Activated CD8-positive, alpha-beta memory T cell treated with anti-CD3 and anti-CD28 coated beads for 48 hours (primary cell): ENCODE data around the gene GJC2.
A peak's percentile ranks its signal among the peaks of the same experiment; 100 is the strongest.

Experiments used
- DNase-seq, 3 experiments: peaks; one replicate each; pipeline ENCODE4 v3.0.0-alpha.2; 2020; ENCODE audit warnings: low read depth in 2 of 3, low spot score in 2 of 3

Gene GJC2

GRCh38 chr1:228170666-228171065, 20.9 kb downstream of the GJC2 start:
- DNase-seq, result no peak

GRCh38 chr1:228171221-228171891, 21.6 kb downstream of the GJC2 start:
- DNase-seq, result no peak

- DNase-seq, result no peak
These were observed 23.1 kb downstream of the GJC2 start for GRCh38 chr1:228172591-228173527.

GRCh38 chr1:228173528-228174481, 24.1 kb downstream of the GJC2 start:
- peak in 1 of 3 experiments; percentile 40 for DNase-seq

- peak in 1 of 3 experiments; percentile 33 for DNase-seq
These were observed 25.0 kb downstream of the GJC2 start for GRCh38 chr1:228174482-228175315.

- DNase-seq, result no peak
These were observed 25.7 kb downstream of the GJC2 start for GRCh38 chr1:228175316-228176023.

- no peak for DNase-seq
These were observed 26.3 kb downstream of the GJC2 start for GRCh38 chr1:228176024-228176395.

GRCh38 chr1:228176461-228177182, 26.9 kb downstream of the GJC2 start:
- DNase-seq, result no peak

- DNase-seq, result no peak
These were observed 27.4 kb downstream of the GJC2 start for GRCh38 chr1:228177183-228177475.

- DNase-seq, result no peak
These were observed 28.3 kb downstream of the GJC2 start for GRCh38 chr1:228177721-228178710.

- no peak for DNase-seq
These were observed 29.3 kb downstream of the GJC2 start for GRCh38 chr1:228178737-228179684.

- DNase-seq, result no peak
These were observed 30.7 kb downstream of the GJC2 start for GRCh38 chr1:228180271-228180958.

GRCh38 chr1:228180959-228181644, 31.4 kb downstream of the GJC2 start:
- DNase-seq, result no peak

- no peak for DNase-seq
These were observed 31.9 kb downstream of the GJC2 start for GRCh38 chr1:228181645-228182034.

- no peak for DNase-seq
These were observed 32.7 kb downstream of the GJC2 start for GRCh38 chr1:228182296-228183030.
